Right kidney (tissue), 1 donor: Measurements from ENCODE around the gene SMARCC1.

Experiments used
- DNase-seq: peaks from one replicate; pipeline ENCODE4 v3.0.0-alpha.2; 2016

SMARCC1 gene

DNA sequence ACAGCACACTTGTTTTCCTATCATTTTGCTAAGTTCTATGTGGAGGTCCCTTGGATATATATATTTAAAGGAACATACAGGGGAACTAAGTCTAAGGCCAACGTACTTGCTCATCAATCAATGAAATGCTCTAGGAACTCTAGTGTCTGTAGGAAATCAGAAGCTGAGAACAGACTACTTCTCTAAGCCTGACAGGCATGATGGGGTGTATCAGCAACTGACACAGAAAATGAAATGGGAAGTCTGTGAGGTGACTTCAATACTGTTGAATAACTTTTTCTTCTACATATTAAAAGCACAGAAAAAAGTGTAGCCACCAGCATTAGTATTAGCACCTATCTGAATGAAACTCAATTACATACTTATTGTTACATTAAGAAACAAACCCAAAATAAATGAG is 146.2 kb downstream of the SMARCC1 start:
- no peak for DNase-seq

GRCh38 chr3:47634996-47635395 is 146.7 kb downstream of the SMARCC1 start:
- no peak for DNase-seq

DNA sequence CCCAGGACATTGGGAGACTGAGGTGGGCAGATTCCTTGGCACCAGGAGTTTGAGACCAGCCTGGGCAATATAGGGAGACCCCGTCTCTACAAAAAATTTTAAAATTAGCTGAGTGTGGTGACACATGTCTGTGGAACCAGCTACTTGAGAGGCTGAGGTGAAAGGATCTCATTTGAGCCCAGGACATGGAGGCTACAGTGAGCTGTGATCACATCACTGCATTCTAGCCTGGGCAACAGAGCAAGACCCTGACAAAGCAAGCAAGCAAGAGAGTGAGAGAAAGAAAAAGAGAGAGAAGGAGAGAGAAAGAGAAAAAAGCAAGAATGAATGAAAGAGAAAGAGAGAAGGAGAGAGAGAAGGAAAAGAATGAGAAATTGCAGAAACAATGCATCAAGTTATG is 150.9 kb downstream of the SMARCC1 start:
- DNase-seq = no peak

- no peak for DNase-seq
These were observed 151.9 kb downstream of the SMARCC1 start for GRCh38 chr3:47629770-47630169.

- no peak for DNase-seq
These were observed 153.3 kb downstream of the SMARCC1 start for GRCh38 chr3:47628426-47628825.

DNA sequence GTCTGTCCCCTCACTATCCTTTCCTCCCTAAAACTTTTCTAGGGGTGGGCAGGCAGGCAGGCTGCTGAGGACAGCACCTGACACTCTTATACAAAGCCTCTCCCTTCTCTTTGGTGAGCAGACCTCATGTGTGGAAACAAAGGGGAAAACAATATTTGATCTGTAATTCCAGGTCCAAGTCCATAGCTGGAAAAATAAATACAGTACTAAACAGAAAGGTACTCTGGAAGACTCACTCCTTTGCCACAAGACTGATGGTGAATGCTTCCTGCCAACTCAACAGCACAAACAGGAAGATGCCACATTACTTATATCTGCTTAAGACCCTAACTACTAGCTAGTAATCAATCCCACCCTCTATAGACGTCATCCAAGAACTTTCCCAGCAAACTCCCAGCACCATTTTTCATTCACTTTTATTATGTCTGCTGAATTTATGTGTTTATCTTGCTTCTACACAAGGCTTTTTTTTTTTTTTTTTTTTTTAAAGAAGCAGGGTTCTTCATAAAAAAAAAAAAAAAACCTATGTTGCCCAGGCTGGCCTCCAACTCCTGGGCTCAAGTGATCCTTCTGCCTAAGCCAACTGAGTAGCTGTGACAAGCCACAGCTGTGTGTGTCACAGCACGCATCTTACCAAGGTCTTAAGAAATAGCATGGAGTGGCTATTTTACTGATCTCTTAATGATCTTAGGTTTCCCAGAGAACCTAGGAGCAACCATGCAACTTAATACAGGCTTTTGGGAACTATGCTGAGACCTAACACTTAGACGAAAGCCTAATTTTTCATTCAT is 158.8 kb downstream of the SMARCC1 start:
- no peak for DNase-seq

DNA sequence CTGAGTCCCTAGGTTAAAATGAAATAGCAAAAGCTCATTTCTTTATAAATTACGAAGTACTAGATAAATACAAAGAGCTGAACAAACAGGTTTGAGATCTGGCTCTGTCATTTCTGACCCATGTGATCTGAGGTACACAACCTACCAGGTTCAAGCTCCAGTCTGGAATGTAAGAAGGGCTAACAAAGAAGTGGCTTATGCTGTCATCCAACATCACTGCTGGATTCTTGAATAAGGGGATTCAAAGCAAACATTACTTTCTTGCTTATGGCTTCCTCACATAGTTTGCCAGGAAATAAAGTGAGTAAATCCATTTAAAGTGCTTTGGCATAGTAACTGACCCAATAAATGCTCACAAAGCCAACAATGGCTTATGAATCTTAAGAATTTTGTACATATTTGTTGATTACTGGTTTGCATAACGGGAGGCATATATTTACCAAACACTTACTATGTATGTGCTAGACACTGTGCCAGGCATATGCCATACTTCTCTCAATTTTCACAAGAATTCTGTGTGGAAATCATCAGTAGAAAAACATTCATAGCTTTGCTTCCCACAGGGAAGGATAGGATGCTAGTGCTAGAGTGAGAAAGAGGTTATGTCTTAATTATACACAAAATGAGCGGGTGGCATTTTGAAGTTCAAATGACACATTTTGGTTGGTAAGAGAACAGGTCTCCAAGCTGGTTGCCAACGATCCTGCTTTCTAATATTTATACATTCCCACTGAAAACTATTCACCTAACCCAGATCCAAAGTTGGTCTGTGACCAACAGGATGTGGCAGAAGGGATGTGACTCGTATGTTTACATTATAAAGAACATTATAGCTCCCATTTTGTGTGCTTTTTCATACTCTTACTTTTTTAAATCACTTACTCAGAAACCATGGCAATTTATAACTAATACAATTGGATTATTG is 164.3 kb downstream of the SMARCC1 start:
- DNase-seq = no peak

DNA sequence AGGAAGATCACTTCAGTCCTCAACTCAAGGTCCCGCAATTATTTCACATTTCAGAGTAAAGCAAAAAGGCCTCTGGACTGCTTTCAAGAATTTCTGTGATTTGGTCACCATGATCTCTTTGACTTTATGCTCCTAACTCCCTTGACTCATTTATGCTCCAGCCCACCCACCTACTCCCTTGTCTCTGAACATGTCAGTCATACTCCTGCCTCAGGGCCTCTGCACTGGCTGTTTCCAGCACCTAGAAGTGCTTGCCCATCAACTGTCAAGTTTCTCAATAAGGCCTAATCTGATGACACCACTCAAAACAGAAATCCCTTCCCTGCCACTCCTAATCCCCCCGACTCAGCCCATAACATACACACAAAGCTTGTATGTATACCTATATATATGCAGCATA is 166.9 kb downstream of the SMARCC1 start:
- no peak for DNase-seq

DNA sequence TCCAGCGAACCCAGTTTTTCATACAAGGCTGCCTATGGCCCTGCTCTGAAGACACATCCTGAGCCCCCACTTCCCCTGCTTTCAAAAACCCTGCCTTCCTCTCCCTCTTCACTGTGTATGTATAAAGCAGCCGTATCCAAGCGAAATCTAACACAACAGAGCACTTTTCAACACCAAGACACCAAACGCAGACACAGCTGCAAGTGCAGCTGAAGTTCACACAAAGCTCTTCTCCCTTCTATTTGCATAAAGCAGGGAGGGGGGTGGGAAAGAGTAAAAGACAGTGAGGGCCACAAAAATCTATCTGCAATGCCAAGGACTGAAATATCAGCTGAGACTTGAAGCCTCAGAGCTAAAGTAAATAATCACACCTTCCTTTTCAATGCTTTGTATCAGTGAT is 168.0 kb downstream of the SMARCC1 start:
- DNase-seq = no peak

GRCh38 chr3:47612879-47613278 is 168.8 kb downstream of the SMARCC1 start:
- DNase-seq = no peak

GRCh38 chr3:47612178-47612577 is 169.5 kb downstream of the SMARCC1 start:
- DNase-seq = no peak

GRCh38 chr3:47611576-47611975 is 170.1 kb downstream of the SMARCC1 start:
- DNase-seq = no peak

- DNase-seq = no peak
These were observed 171.1 kb downstream of the SMARCC1 start for GRCh38 chr3:47610583-47610982.

- DNase-seq = no peak
These were observed 174.4 kb downstream of the SMARCC1 start for GRCh38 chr3:47607335-47607734.

- no peak for DNase-seq
These were observed 175.5 kb downstream of the SMARCC1 start for GRCh38 chr3:47606165-47606564.

- DNase-seq = no peak
These were observed 176.0 kb downstream of the SMARCC1 start for GRCh38 chr3:47605652-47606051.

- no peak for DNase-seq
These were observed 177.5 kb downstream of the SMARCC1 start for GRCh38 chr3:47604145-47604544.

- no peak for DNase-seq
These were observed 178.4 kb downstream of the SMARCC1 start for GRCh38 chr3:47603332-47603731.

- DNase-seq = no peak
These were observed 180.4 kb downstream of the SMARCC1 start for GRCh38 chr3:47601281-47601680.

DNA sequence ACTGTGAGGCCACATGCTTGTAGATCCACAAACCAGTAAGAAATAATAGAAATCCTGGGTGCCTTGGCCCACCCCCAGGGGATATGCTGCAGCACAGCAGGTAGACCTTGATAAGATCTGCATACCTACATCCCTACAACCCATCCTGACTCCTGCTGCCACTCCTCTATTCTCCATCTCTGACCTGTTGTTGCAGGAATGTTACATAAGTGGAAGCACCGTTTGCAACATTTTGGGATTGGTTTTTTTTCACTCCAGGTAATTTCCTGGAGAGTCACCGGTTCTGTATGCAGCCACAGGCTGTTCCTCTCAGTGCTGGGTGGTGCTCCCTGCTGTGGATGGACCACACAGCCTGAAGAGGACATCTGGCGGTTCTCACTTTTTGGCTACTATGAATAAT is 186.9 kb downstream of the SMARCC1 start:
- DNase-seq = no peak

DNA sequence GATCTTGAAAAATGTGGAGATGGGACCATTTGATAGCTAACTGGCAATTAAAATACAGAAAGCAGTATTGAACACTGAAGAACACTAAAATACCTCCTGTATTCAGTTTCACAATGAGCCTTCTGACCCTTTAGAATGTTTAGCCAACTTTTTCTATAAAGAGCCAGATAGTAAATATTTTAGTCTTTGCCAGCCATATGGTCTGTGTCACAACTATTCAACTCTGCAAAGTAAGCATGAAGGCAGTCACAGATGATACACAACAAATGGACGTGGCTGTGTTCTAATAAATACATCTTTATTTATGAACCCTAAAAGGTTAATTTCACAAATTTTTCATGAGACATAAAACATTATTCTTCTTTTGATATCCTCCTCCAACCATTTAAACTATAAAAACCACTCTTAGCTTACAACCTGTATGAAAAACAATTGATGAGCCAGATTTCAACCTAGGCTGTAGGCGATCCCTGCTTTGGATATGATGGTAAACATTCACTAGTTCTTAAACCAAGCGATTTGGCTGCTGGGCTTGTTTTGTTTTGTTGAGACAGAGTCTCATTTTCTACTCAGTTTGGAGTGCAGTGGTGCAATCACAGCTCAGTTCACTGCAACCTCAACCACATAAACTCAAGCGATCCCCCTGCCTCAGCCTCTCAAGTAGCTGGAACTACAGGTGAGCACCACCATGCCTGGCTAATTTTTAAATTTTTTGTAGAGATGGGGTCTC is 189.5 kb downstream of the SMARCC1 start:
- DNase-seq = no peak

- DNase-seq = no peak
These were observed 191.5 kb downstream of the SMARCC1 start for GRCh38 chr3:47590216-47590615.

GRCh38 chr3:47588587-47588986 is 193.1 kb downstream of the SMARCC1 start:
- DNase-seq = no peak
